H54 (cell line): ENCODE measurements around the gene PLIN4.
"Not testable (repeated sequence)": the region's sequence is repeated elsewhere in the genome, so short reads cannot be mapped to it uniquely, and the experiment has no call there.

Source experiments
- DNase-seq: peaks from one replicate; pipeline ENCODE4 v3.0.0; 2011; ENCODE audit warnings: low spot score, mixed read lengths; ENCODE audit not compliant: insufficient read length
- FAIRE-seq: peaks from 3 replicates; lab custom pipeline; 2011; peaks lifted over from hg19 to GRCh38; lab: Jason Lieb, UNC
- POLR2A ChIP-seq: IDR thresholded peaks from 2 replicates; pipeline ENCODE4 v1.6.1; 2011; ENCODE audit warnings: low read depth, mild to moderate bottlenecking, low read length

The PLIN4 gene

GRCh38 chr19:4553092-4553695 lies 34.9 kb upstream of the PLIN4 start:
- DNase-seq = no peak
- TF ChIP-seq POLR2A = no peak
- no peak for FAIRE-seq

DNA sequence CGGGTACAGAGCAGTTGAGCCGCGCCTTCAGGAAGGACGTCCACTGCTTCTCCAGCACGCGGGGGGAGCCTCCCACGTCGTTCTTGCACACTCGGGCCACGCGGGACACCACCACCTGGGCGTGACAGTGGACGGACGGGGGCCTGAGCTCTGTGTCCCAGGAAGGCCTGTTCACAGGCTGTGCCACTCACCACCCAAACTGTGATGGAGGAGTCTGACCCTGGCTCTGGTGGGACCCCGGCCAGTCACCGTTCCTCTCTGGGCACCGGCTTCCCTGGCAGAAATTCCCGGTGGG lies 34.2 kb upstream of the PLIN4 start:
- DNase-seq (no peak), FAIRE-seq (no peak)
- no peak for TF ChIP-seq POLR2A

DNA sequence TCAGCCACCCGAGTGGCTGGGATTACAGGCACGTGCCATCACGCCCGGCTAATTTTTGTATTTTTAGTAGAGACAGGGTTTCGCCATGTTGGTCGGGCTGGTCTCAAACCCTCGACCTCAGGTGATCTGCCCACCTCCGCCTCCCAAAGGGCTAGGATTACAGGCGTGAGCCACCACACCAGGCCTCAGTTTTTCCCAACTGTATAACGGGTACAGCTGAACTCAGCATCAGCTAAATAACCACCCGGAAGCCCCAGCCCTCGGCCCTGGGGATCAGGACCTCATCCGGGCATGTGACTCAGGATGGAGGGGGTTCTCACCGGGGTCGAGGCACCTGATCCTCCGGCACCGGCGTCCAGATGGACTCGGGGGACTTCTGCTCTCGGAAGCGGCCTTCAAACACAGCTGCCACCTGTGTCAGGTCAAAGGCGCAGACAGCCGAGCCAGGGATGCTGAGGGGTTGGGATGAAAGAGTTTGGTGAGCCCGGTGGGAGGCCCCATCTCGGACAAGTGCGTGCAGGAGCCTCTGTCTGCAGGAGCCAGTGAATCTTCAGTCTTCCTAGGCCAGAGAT lies 32.3 kb upstream of the PLIN4 start:
- FAIRE-seq (no peak), DNase-seq (no peak)
- no peak for TF ChIP-seq POLR2A

DNA sequence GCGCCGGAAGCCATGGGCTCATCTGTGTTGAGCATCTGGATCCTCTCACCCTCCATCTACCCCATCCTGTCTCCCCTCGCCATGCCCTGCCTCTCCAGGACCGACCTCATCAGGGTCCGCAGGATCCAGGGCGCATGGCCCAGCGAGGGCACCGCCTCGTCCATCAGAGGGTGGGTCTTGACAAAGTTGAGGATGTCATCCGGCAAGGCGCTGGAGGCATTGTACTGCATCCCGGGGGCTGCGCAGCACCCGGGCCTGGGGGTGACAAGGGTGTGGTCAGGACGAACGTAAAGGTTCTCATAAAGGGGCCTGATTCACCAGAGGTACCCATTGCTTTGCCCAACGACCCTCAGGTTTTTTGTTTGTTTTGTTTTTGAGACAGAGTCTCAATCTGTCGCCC lies 31.7 kb upstream of the PLIN4 start:
- DNase-seq (no peak), FAIRE-seq (no peak)
- no peak for TF ChIP-seq POLR2A

- no peak for TF ChIP-seq POLR2A
- DNase-seq = no peak
- no peak for FAIRE-seq
Observed at GRCh38 chr19:4548238-4548584, 29.9 kb upstream of the PLIN4 start.

- DNase-seq (no peak), FAIRE-seq (no peak)
- no peak for TF ChIP-seq POLR2A
Observed at GRCh38 chr19:4547303-4548237, 29.3 kb upstream of the PLIN4 start.

GRCh38 chr19:4543842-4544647 lies 25.8 kb upstream of the PLIN4 start:
- FAIRE-seq (no peak), DNase-seq (no peak)
- no peak for TF ChIP-seq POLR2A

- TF ChIP-seq POLR2A = no peak
- FAIRE-seq (no peak), DNase-seq (no peak)
Observed at GRCh38 chr19:4542896-4543841, 24.9 kb upstream of the PLIN4 start.

DNA sequence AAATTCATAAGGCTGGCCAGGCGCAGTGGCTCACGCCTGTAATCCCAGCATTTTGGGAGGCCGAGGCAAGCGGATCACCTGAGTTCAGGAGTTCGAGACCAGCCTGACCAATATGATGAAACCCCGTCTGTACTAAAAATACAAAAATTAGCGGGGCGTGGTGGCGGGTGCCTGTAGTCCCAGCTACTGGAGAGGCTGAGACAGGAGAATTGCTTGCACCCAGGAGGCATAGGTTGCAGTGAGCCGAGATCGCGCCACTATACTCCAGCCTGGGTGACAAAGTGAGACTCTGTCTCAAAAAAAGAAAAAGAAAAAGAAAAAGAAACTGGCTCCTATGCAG lies 23.5 kb upstream of the PLIN4 start:
- not testable (repeated sequence) for DNase-seq, FAIRE-seq

- TF ChIP-seq POLR2A = no peak
- FAIRE-seq = no peak
- DNase-seq = no peak
Observed at GRCh38 chr19:4541114-4541805, 23.0 kb upstream of the PLIN4 start.

DNA sequence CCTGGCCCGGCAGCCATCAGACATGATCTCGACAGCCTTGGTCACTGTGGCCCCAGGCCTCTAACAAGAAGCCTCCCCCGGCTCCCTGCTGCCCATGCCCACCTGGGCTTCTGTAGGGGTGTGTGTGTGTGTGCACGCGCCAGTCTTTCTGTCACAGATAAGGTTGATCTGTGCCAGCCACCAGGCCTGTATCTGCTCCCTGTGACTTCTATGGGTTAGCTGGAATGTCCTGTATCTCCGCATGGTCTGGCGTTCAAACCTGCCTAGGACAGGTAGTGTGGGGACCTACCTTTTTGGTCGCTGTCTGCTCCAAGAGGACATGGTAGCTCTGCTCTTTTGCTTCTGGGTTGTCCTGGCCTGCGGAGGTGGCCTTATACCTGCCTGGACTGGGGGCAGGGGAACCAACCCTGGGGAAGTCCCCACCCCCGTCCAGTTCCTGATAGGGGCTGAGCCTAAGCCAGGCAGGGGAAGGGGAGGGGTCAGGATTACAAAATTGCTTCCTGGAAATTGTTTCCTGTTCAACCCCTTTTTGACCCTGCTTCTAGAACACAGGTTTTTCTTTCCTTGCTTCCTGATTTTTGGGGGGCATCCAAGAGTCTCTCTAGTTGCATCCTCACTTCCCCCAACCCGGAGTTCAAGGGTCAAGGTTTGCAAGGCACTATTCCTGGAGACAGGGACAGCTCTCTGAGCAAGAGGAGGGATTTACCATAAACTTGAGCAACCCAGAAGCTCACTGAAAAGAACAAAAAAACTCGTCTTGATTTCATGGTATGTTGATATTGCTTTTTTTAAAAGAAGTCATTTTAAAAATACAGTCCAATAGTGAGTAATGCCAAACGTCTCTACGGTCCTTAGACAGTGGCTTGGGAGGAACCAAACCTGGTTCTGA lies 21.7 kb upstream of the PLIN4 start, which contains the start of gene LRG1:
Gene LRG1, minus strand, starts transcription at position 344 of the 889 bp plus-strand sequence. Its CDS starts 23 bp downstream, at position 321.
- FAIRE-seq (no peak), DNase-seq (no peak)
- TF ChIP-seq POLR2A = no peak

DNA sequence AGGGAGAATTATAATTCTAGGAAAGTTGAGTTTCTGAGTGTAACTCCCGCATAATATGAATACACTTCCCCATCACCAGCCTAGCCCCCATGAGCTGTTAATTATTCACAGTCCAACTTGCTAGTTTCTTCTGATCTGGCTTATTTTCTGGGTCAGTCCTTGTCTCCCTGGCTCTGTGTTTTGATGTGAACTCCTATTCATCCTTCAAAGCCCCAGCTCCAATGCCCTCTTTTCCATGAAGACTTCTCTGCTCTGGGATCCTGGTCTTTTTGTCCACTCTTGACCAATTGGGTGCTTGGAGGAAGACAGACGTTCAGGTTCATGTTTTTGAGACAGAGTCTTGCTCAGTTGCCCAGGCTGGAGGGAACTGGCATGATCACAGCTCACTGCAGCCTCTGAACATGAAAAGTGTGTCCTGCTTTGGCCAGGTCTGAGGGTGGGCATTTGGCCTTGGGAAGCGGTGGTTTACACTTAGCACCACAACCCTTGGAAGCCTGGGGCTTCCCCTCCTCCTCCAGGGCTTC lies 20.9 kb upstream of the PLIN4 start:
- FAIRE-seq (no peak), DNase-seq (no peak)
- TF ChIP-seq POLR2A = no peak
